M059J (cell line): Measurements from ENCODE around the gene LIPG. TPM values are rescaled to one million over a fixed set of nuclear protein-coding genes. Genes with fewer than 3 reads are reported as not detected.
"Not testable (repeated sequence)": the region's sequence is repeated elsewhere in the genome, so short reads cannot be mapped to it uniquely, and the experiment has no call there.

Experiments used
- DNase-seq: peaks from one replicate; pipeline ENCODE4 v3.0.0-alpha.2; 2012; ENCODE audit warnings: low read depth
- total RNA-seq: library from RNA; depleted of rRNA; stranded (reverse); fragments of >200 nt; shearing (Covaris generic); gene quantifications from 2 replicates; pipeline ENCODE4 v1.2.3, GENCODE V29; 2014

Gene LIPG
- total RNA-seq, 1 experiment from 2014 or later, result 66.5 TPM

GRCh38 chr18:49573835-49574234 is 12.0 kb downstream of the LIPG start:
- no peak for DNase-seq

DNA sequence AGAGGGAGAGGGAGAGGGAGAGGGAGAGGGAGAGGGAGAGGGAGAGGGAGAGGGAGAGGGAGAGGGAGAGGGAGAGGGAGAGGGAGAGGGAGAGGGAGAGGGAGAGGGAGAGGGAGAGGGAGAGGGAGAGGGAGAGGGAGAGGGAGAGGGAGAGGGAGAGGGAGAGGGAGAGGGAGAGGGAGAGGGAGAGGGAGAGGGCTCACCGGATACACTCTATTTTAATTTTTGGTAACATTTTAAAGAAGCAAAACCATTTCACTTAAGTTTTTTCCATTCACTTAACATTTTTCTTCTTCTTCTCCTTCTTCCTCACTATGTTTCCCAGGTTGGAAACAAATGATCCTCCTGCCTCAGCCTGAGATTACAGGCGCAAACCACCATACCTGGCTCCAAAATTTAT is 17.2 kb downstream of the LIPG start:
- DNase-seq, result not testable (repeated sequence)

- DNase-seq, result not testable (repeated sequence)
These were observed 17.7 kb downstream of the LIPG start for GRCh38 chr18:49579583-49579982.

DNA sequence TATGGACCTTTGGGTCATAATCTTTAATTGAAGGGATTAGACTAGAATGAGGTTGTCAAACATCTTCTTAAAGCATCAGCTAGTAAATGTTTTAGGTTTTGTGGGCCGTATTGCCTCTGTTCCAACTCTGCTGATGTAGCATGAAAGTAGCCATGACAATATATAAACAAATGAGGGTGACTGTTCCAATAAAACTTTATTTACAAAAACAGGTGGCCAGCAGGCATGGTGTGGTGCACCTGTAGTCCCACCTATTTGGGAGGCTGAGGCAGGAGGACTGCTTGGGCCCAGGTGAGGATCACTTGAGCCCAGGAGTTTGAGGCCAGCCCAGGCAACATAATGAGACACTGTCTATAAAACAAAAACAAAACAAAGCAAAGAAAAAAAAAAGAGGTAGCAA is 18.4 kb downstream of the LIPG start:
- no peak for DNase-seq

DNA sequence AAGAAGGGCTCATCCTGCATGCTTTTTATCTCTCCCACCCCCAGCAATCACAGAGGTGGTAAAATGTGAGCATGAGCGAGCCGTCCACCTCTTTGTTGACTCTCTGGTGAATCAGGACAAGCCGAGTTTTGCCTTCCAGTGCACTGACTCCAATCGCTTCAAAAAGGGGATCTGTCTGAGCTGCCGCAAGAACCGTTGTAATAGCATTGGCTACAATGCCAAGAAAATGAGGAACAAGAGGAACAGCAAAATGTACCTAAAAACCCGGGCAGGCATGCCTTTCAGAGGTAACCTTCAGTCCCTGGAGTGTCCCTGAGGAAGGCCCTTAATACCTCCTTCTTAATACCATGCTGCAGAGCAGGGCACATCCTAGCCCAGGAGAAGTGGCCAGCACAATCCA is 19.5 kb downstream of the LIPG start:
- no peak for DNase-seq

DNA sequence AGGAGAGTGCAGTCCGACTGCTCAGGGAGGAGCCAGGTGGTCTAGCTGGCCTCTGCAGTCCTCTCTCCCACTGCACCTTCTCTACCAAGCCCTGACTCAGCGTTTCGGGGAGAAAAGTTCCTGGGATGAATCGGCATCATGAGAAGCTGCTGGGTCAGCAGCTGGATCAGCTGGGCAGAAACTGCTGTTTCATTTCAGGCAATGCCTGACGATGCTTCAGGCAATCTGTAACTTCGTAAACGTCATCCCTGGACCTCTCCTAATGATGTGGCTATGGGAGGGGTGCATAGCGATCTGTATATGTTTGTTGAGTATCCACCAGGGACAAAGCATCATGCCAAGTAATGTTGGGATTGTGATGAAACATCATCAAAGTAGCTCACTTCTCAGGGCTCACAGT is 20.7 kb downstream of the LIPG start:
- DNase-seq, result no peak

DNA sequence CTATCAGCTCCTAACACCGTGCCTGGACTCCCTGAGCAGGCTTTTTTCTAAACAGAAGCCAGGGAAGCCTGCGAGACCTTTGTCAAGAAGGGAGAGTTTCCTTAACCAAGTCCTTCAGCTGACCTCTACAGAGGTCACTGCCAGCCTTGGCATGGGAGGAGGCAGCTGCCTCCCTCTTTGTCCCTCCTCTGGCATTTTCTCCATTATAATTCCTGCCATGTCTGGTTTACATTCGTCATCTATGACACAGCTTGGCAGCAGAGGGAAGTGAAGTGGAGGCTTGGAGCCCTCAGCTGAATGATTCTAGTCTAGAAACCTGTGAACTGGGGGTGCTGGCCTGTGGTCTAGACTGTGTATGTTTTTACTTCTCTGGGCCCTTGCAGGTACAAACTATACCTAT is 22.5 kb downstream of the LIPG start:
- peak; percentile 72 for DNase-seq

GRCh38 chr18:49584951-49585350 is 23.1 kb downstream of the LIPG start:
- DNase-seq, result not testable (repeated sequence)

DNA sequence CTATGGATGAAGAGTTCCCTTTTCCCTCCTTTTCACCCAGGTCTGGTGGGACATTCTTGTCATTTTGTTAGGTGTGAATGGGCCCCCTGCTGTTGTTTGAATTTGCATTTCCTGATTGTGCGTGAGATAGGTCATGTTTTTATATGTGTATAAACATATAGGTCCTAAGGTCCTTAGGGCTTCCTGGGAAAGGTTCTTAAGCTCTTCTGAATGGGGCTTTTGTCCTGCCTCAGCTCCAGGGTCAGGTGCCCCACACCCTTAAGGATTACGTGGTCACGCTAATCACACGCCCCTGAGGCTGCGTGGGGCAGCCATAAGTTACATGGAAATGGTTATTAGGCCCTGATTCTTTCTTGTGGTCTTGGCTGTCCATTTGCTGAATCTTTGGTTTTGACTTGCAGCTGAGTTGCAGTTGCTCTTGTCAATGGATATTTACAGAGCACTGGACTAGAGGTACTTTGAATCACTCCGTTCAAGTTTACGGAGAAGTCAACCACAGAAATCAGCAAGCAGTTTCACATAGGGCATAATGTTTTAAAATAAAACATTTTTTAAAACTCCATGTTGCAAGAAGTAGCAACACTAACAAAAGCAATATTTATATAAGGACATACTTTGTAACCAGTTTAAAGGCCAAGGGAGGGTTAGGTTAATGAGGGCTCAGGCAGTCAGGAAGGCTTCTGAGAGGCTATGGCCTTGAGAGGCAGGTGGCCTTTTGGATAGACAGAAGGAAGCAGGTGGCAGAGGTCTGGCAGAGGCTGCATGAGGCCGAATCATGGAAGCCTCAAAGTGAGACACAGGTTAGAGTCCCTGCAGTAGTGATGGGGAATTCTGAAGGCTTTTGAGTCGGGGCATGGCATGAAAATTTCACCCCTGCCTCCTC is 24.2 kb downstream of the LIPG start:
- no peak for DNase-seq

DNA sequence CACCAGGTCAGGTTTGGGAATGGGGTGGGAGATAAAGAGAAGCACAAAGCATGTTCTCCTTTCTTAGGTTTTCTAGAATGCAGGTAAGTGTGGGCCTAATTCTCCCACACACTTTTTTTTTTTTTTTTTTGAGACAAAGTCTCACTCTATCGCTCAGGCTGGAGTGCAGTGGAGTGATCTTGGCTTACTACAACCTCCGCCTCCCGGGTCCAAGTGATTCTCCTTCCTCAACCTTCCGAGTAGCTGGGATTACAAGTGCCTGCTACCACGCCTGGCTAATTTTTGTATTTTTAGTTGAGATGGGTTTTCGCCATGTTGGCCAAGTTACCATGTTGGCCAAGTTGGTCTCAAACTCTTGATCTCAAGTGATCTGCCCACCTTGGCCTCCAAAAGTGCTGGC is 26.3 kb downstream of the LIPG start:
- no peak for DNase-seq

DNA sequence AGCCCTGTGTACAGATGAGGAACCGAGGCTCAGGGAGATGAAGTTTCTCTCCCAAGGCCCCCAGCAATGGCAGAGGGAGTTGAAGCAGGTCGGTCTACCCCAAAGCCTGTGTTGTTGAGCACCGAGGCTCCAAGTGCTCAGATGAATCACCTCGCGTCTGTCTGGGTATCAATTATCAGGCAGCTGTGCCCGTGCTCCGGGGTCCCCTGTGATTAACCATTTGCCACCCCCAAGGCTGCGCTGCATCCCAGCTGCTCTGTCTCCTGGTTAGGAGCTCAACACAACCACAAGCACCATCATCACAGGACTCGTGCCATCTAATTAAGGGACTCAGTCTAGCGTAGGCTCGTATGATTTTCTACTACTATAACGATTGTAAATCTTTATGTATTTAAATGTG is 27.1 kb downstream of the LIPG start:
- DNase-seq, result no peak

GRCh38 chr18:49590608-49591007 is 28.8 kb downstream of the LIPG start:
- no peak for DNase-seq

DNA sequence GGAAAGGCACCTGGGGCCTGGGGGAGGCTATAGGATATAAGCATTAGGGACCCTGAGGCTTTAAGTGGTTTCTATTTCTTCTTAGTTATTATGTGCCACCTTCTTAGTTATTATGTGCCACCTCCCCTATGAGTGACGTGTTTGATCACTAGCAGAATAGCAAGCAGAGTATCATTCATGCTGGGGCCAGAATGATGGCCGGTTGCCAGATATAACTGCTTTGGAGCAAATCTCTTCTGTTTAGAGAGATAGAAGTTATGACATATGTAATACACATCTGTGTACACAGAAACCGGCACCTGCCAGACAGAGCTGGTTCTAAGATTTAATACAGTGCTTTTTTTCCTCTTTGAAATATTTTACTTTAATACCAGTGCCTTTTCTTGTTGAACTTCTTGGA is 29.4 kb downstream of the LIPG start:
- DNase-seq, result no peak

- no peak for DNase-seq
These were observed 29.9 kb downstream of the LIPG start for GRCh38 chr18:49591775-49592174.

DNA sequence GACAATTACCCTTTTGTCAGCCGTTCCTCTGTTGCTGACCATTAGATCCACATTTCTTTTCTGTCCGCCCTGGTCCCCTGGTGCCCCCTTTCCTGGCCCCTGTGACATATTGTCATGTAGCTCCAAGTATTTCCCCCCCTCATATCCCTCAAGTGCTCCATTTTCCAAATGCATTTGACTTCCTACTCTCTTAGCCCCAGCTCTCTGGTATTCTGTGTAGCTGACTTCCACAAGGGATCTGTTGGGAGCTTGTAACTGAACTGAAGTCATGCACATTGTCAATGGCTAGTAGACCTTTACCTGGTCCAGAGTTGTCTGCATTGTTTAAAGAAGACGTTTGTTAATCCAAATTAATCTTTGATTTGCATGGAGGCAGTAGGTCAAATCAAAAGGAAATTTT is 34.8 kb downstream of the LIPG start:
- DNase-seq, result no peak

DNA sequence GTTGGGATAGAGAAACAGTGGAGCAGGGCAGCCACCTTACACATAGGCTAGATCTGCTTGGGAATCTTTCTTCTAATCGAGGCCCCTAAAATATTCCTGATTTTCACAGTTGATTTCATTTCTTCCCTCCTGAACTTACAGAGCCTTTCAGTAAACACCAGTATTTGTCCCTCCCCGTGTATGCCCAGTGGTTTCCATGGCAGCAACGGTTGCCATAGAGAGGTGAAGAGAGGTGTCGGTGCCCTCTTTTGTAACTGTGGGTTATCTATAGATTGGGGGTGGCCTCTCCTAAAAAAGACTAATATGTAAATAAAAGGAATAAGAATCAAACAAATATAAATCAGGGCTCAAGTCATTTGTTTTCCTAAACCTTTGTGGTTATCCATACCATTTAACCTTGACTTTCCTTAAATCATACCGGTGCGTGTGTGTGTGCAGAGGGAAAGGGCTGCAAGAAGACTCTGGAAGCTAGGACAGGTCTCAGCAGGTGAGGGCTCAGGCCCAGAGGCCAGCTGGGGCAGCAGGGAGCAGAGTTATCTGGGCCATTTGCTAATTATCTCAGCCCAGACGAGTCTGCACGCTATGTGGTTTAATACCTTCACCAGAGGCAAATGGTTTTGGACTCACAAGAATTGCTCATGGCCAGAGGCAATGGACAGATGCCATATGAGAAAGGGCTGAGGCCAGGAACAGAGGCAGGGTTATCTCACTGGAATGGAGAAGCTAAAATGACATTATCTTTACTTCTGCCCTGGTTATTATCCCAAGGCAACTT is 35.5 kb downstream of the LIPG start:
- peak; percentile 99 for DNase-seq

DNA sequence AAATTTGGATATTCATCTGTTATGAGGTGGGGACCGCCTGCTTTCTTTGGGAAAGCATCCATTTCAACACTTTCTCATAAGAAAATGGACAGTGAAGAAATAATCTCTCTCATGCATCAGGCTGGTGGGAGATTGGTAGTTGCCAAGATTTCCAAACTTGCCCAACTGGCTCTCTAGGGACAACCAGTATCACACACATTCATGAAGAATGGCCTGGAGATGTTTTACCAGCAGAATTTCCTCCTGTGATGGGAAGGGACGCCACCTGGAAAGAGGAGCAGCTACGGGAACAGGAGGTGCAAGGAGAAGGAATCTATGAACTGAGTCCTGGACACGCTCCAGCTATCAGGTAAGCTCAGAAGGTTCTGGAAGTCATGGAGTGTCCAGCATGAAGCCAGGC is 39.4 kb downstream of the LIPG start:
- no peak for DNase-seq

DNA sequence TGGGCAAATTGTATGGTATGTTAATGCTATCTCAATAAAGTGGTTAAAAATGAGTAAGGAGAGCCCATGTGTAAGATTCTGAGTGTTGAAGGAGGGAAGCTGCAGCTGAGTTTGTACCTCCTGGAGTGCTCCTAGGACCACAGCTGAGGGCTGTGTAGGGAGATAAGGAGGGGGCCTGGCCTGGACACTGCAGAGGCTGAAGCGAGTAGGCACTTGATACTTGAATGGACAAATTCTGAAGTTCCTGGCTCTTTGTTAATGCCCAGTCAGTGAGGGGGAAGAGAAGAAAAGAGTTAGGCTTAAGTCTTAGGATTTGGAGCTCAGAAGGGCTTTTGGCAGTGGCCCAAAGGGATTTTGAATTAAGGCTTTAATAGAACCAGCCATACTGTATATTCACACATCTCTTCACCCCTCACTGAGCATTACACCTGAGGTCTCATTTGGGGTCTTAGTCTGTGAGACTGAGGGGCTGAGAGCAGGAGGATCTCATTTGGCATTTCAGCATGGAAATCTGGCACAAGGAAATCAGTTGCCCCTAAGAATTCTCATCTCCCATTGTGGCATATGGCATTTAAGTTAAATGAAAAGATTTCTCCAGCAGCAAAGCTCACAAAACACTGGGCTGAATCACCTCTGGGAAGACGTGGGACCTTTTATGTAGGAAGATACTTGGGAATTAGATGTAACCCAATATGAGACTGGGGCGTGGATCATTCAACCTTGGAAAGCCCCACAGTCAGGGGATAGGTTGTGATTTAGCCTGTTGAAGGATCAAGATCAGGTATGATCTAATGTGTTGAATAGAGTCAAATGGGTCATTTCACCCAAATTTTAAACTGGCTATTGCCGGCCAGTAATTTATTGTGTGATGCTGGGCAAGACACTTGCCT is 46.8 kb downstream of the LIPG start:
- DNase-seq, result no peak

- peak; percentile 56 for DNase-seq
These were observed 47.6 kb downstream of the LIPG start for GRCh38 chr18:49609256-49610021.

- no peak for DNase-seq
These were observed 48.2 kb downstream of the LIPG start for GRCh38 chr18:49610022-49610445.

- DNase-seq, result no peak
These were observed 49.5 kb downstream of the LIPG start for GRCh38 chr18:49611316-49611715.
